ENCODE results near the gene SEC14L6.
"Not testable (repeated sequence)": the region's sequence is repeated elsewhere in the genome, so short reads cannot be mapped to it uniquely, and the experiment has no call there.

The SEC14L6 gene

DNA sequence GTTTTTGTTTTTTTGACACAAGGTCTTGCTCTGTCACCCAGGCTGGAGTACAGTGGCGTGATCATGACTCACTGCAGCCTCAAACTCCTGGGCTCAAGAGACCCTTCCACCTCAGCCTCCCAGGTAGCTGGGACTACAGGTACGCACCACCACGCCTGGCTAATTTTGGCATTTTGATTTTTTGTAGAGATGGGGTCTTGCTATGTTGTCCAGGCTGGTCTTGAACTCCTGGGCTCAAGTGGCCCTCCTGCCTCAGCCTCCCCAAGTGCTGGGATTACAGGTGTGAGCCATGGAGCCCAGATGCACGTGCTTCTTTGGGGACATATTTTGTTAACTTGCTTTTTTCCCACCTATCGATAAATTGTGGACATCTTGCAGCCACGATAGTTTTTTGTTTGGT is 20.7 kb upstream of the SEC14L6 start:
- in situ Hi-C loops (cut with MboI; ENCODE audit: low sequenced_read_pairs), result not testable (repeated sequence)

GRCh38 chr22:30566125-30566524 is 19.6 kb upstream of the SEC14L6 start:
- in situ Hi-C loops (cut with MboI; ENCODE audit: low sequenced_read_pairs), result no loop called here

GRCh38 chr22:30565341-30565740 is 18.8 kb upstream of the SEC14L6 start:
- in situ Hi-C loops (cut with MboI; ENCODE audit: low sequenced_read_pairs), result no loop called here

DNA sequence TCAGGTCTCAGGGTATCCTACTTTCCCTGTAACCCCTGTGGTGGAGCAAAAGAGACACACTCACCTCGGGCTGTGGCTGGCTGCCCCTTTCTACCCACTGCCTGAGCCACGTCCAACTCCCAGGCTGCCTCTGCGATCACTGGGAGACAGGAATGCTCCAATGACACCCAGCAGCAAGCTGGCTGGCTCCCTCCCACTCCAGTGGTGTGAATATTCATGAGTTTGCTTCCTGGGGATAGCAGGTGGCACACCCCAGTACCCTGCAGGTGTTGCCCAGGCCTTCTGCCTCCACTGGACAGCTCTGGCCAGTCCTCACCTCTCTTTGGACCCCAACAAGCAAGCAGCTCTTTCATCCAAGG is 18.2 kb upstream of the SEC14L6 start:
- in situ Hi-C loops (cut with MboI; ENCODE audit: low sequenced_read_pairs), result no loop called here

- in situ Hi-C loops (cut with MboI; ENCODE audit: low sequenced_read_pairs), result no loop called here
Measured at GRCh38 chr22:30564045-30564760, 17.7 kb upstream of the SEC14L6 start.

DNA sequence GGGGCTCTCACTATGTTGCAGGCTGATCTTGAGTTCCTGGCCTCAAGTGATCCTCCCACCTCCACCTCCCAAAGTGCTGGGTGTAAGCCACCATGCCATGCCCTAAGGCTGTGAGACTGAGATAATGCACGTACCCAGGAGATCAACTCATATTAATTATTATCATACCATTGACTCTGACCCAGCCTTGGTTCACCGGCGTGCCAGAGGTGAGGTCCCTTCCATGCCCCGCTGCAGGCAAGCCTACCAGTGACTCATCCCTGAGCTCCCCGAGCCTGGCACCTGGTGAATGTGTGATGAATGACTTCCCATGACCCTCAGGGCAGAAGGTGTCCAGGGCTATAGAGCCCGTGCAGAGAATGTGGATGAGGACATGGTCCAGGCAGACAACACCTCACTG is 15.8 kb upstream of the SEC14L6 start:
- in situ Hi-C loops (cut with MboI; ENCODE audit: low sequenced_read_pairs), result no loop called here

DNA sequence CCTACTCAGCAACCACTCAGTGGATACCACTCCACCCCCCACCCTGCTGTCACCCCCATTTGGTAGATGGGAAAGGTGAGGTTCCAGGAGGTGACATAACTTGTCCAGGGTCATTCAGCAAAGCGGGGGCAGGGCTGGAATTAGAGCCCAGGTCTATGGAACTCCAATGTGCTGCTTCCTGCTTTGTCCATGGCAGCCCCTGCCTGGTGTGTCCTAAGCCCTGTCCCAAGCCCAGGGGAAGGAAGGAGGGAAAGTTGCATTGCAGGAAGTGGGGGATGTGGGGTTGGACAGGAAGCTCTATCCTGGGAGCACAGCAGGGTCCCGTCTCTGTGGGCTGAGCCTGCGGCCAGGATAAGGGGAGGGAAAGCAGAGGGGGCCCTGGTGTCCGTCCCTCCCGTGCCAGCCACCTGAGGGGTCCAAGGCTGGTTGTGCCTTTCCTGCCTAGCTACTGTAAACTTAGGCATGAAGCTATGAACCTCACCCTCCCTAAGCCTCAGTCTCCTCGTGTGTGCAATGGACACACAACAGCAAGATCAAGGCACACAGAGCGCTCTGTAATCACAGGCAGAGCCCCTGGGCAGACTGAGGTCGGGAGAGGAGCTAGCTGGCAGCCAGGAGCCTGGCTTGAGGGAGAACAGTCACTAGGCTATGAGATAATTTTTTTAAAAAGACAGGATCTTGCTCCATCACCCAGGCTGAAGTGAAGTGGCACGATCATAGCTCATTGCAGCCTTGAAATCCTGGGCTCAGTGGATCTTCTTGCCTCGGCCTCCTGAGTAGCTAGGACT is 15.1 kb upstream of the SEC14L6 start:
- in situ Hi-C loops (cut with MboI; ENCODE audit: low sequenced_read_pairs), result no loop called here

DNA sequence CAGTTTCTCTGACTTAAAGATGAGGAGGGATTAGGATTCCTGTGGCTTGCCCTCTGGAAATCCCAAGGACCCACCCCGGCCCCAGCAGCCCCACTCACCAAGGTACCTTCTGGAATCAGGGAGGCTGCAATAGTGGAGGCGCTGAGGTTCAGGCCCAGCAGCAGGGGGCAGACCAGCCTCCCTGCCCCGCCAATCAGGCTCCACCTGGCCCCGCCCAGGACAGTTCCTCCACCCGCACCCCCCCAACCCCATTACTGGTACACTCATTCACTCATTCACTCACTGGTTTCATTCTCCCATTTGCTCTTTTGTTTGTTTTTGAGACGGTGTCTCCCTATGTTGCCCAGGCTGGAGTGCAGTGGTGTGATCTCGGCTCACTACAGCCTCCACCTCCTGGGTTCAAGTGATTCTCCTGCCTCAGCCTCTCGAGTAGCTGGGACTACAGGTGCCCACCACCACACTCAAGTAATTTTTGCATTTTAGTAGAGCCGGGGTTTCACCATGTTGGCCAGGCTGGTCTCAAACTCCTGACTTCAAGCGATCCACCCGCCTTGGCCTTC is 14.2 kb upstream of the SEC14L6 start:
- in situ Hi-C loops (cut with MboI; ENCODE audit: low sequenced_read_pairs), result not testable (repeated sequence)

- in situ Hi-C loops (cut with MboI; ENCODE audit: low sequenced_read_pairs), result no loop called here
Measured at GRCh38 chr22:30559889-30560288, 13.3 kb upstream of the SEC14L6 start.

DNA sequence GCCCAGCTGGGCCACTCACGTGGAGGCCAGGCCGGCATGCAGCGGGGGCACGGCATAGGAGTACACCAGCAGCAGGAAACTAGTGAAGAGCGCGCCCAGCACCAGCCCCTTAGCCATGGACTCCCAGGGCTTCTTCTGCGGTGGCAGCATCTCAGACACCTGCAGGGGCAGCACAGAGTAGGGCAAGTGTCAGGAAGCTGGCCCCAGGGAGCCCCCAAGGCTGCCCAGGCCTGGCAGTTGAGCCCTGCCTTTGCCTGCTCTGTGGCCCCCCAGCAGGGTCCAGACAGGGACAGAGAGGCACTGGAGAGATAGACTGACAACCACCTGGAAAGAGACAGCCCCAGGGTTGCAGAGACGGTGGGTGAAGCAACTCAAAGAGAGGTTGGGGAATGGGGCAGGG is 10.7 kb upstream of the SEC14L6 start:
- in situ Hi-C loops (cut with MboI; ENCODE audit: low sequenced_read_pairs), result no loop called here

GRCh38 chr22:30556388-30556787 is 9.8 kb upstream of the SEC14L6 start:
- in situ Hi-C loops (cut with MboI; ENCODE audit: low sequenced_read_pairs), result no loop called here

GRCh38 chr22:30555282-30556210 is 9.0 kb upstream of the SEC14L6 start:
- in situ Hi-C loops (cut with MboI; ENCODE audit: low sequenced_read_pairs), result no loop called here

GRCh38 chr22:30553971-30554370 is 7.4 kb upstream of the SEC14L6 start:
- in situ Hi-C loops (cut with MboI; ENCODE audit: low sequenced_read_pairs), result no loop called here

- in situ Hi-C loops (cut with MboI; ENCODE audit: low sequenced_read_pairs), result no loop called here
Measured at GRCh38 chr22:30552719-30553118, 6.2 kb upstream of the SEC14L6 start.

DNA sequence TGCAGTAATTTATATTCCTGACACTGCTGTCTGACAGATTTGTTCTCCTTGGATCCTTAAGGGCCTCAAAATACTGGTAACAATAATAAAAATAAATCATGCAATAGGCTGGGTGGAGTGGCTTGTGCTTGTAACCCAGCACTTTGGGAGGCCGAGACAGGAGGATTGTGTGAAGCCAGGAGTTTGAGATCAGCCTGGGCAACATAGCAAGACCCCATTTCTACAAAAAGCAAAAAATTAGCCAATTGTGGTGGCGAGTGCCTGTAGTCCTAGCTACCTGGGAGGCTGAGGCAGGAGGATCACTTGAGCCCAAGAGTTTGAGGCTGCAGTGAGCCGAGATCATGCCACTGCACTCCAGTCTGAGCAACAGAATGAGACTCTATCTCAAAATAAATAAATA is 5.3 kb upstream of the SEC14L6 start:
- in situ Hi-C loops (cut with MboI; ENCODE audit: low sequenced_read_pairs), result not testable (repeated sequence)

DNA sequence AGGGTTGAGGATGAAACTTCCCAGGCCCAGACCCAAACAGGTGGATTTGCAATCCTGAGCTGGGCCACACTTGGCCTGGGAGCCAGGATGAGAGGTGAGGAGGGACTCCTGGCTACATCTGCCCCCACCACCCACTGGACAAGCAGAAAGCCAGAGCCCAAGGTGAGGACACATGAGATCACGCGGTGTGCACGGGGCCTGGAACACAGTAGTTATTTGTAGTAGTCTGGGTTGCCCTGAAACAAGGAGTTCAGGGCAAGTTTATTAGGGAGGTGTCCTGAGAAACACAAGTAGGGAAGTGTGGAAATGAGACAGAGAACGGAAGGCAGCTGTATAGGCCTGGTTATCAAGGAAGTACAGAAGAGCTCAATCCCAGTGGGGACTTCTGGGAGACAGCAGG is 647 bp upstream of the SEC14L6 start:
- in situ Hi-C loops (cut with MboI; ENCODE audit: low sequenced_read_pairs), result no loop called here

DNA sequence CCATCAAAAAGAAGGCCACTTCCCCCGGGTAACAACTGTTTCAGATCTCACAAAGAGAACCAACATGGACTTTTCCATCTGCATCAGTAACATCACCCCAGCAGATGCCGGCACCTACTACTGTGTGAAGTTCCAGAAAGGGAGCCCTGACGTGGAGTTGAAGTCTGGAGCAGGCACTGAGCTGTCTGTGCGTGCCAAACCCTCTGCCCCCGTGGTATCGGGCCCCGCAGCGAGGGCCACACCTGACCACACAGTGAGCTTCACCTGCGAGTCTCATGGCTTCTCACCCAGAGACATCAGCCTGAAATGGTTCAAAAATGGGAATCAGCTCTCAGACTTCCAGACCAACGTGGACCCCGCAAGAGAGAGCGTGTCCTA is 3.7 kb downstream of the SEC14L6 start:
- in situ Hi-C loops (cut with MboI; ENCODE audit: low sequenced_read_pairs), result no loop called here

DNA sequence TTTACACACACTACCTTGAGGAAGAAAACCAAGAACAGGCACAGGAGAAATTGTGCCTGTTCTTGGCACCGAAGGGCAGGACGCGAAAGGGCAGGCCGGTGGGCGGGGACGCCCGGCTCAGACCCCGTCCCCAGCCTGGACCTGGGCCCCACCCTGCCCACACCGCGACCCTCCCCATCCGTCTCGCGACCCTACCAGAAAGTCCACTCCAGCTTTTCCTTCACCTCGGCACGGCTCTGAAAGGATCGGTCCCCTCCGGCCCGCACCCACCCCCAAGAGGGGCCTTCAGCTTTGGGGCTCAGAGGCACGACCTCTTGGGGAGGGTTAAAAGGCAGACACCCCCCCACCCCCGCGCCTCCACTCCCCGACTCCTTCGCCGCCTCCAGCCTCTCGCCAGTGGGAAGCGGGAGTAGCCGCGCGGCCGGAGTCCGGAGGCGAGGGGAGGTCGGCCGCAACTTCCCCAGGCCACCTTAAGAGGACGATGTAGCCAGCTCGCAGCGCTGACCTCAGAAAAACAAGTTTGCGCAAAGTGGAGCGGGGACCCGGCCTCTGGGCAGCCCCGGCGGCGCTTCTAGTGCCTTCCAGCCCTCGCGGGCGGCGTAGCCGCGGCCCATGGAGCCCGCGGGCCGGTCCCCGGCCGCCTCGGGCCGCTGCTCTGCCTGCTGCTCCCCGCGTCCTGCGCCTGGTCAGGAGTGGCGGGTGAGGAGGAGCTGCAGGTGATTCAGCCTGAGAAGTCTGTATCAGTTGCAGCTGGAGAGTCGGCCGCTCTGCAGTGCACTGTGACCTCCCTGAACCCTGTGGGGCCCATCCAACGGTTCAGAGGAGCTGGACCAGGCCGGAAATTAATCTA is 4.4 kb downstream of the SEC14L6 start:
- in situ Hi-C loops (cut with MboI; ENCODE audit: low sequenced_read_pairs), result no loop called here

DNA sequence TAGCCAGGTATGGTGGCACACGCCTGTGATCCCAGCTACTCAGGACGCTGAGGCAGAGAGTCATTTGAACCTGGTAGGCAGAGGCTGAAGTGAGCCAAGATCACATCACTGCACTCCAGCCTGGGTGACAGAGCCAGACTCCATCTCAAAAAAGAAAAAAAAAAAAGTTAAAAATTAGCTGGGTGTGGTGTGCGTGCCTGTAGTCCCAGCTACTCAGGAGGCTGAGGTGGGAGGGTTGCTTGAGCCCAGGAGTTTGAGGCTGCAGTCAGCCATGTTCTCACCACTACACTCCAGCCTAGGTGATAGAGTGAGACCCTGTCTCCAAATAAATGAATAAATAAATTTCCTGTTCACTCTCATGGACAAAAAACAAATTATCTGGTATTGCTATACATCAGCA is 5.0 kb downstream of the SEC14L6 start:
- in situ Hi-C loops (cut with MboI; ENCODE audit: low sequenced_read_pairs), result not testable (repeated sequence)

GRCh38 chr22:30539368-30539767 is 7.2 kb downstream of the SEC14L6 start:
- in situ Hi-C loops (cut with MboI; ENCODE audit: low sequenced_read_pairs), result no loop called here
